ENCODE data around the gene ZNF407. TPM values are rescaled to one million over a fixed set of nuclear protein-coding genes. Genes with fewer than 3 reads are reported as not detected.
A peak's percentile ranks its signal among the peaks of the same experiment; 100 is the strongest.

ZNF407 gene
- total RNA-seq, 1 experiment from 2014 or later = 18.1 TPM

DNA sequence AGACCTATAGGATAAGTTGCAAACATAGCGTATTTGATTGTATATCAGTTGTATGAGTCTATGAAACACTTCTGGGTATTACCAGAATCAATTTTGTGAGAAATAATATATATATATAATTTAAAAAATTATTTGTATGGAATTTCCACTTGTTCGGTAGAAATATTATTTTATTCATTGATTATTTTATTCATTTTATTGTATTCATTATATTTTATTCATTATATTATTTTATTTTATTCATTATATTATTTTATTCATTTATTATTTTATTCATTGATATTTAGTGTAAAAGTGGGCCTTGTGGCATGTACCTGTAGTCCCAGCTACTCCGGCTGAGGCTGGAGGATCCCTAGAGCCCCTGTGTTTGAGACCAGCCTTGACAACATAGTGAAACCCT lies 268.9 kb downstream of the ZNF407 start:
- Histone ChIP-seq H4K20me1 (ENCODE audit: insufficient read depth, low read depth, low read length) (no peaks in the 10 kb centered on the region), H3K4me2 (ENCODE audit: low read depth, low read length, poor library complexity, severe bottlenecking) (no peak overlapping the region), H3K9ac (ENCODE audit: low read length) (no peak overlapping the region), H3K9me2 (replicated peaks; ENCODE audit: insufficient read depth, low read length) (no peaks in the 10 kb centered on the region), H2AFZ (ENCODE audit: low read length) (no peak overlapping the region), H3K4me3 (ENCODE audit: low read length) (no peak overlapping the region), H3K36me3 (ENCODE audit: insufficient read depth, low read length) (no peaks in the 10 kb centered on the region), H3K4me1 (ENCODE audit: low read length) (peaks cover 24% of the 10 kb centered on the region), H3K9me3 (ENCODE audit: low read length) (no peaks in the 10 kb centered on the region), H3K27me3 (ENCODE audit: low read length) (no peaks in the 10 kb centered on the region), H3K27ac (ENCODE audit: low read length) (no peak overlapping the region), H3K79me2 (ENCODE audit: low read length) (no peaks in the 10 kb centered on the region)
- no peak for DNase-seq

- no peaks in the 10 kb centered on the region for H3K79me2 ChIP-seq (ENCODE audit: low read length)
- peaks cover 28% of the 10 kb centered on the region for H3K4me1 ChIP-seq (ENCODE audit: low read length)
- H3K27me3 ChIP-seq (ENCODE audit: low read length) = no peaks in the 10 kb centered on the region
- H3K36me3 ChIP-seq (ENCODE audit: insufficient read depth, low read length) = no peaks in the 10 kb centered on the region
- H3K27ac ChIP-seq (ENCODE audit: low read length) = no peak overlapping the region
- no peaks in the 10 kb centered on the region for H4K20me1 ChIP-seq (ENCODE audit: insufficient read depth, low read depth, low read length)
- H3K9me2 ChIP-seq (replicated peaks; ENCODE audit: insufficient read depth, low read length) = no peaks in the 10 kb centered on the region
- H3K9me3 ChIP-seq (ENCODE audit: low read length) = no peaks in the 10 kb centered on the region
- no peak overlapping the region for H3K4me3 ChIP-seq (ENCODE audit: low read length)
- H3K9ac ChIP-seq (ENCODE audit: low read length) = no peak overlapping the region
- H2AFZ ChIP-seq (ENCODE audit: low read length) = no peak overlapping the region
- no peak overlapping the region for H3K4me2 ChIP-seq (ENCODE audit: low read depth, low read length, poor library complexity, severe bottlenecking)
- no peak for DNase-seq
Measured at GRCh38 chr18:74868461-74868860, 270.8 kb downstream of the ZNF407 start.

DNA sequence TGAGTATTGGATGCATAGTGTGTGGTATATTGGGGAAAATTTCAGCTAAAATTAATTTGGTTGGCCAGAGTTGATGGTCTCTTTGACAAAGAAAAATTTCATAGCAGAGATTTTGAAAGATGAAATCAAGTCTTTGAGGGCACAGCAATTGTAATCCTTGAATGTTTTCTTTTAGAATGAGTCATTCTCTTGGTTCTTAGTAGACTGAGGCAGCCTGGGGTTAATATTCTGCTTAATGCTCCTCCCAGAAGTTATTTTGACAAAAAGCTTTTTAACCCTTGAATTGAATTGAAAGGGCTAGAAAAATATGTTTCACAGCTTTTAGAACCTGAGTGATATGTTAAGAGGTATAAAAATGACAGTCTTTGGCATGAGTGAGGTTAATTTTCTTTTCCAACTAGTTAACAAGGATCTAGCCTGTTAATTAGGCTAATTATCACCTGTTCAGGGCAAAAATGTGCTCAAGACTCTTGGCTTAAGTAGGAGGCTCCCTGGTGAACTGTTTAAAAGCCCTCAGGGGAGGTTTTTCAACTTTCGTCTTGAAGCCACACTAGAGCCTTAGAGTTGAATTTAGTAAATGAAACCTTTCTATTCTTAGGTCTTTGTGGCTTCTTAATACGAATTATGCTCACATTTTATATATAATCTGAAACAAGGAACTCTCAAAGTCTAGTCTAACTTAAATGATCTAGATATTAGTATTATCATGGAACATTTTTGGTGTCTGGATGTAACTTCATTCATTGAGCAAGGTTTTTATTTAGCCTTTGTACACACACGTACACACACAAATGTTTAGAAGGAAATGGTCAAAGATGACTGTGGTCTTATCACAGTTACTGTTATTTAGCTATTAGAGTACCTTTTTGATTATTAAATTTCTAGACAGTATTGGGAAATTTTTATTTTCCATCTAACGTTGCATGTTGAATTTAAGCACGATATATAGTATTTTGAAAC lies 272.5 kb downstream of the ZNF407 start:
- H4K20me1 ChIP-seq (ENCODE audit: insufficient read depth, low read depth, low read length) = no peaks in the 10 kb centered on the region
- peak; percentile 41 for DNase-seq
- H3K27ac ChIP-seq (ENCODE audit: low read length) = 0 out of 2 replicates have a peak overlapping the region, but pooled peaks have one; percentile 16
- H3K9me2 ChIP-seq (replicated peaks; ENCODE audit: insufficient read depth, low read length) = no peaks in the 10 kb centered on the region
- no peaks in the 10 kb centered on the region for H3K27me3 ChIP-seq (ENCODE audit: low read length)
- no peaks in the 10 kb centered on the region for H3K9me3 ChIP-seq (ENCODE audit: low read length)
- H3K4me3 ChIP-seq (ENCODE audit: low read length) = peak overlapping the region; percentile 12; the same call in 1 of the 2 replicates
- no peaks in the 10 kb centered on the region for H3K36me3 ChIP-seq (ENCODE audit: insufficient read depth, low read length)
- H3K4me1 ChIP-seq (ENCODE audit: low read length) = peaks cover 45% of the 10 kb centered on the region
- H3K9ac ChIP-seq (ENCODE audit: low read length) = no peak overlapping the region
- H3K79me2 ChIP-seq (ENCODE audit: low read length) = no peaks in the 10 kb centered on the region
- peak overlapping the region; percentile 64 for H3K4me2 ChIP-seq (ENCODE audit: low read depth, low read length, poor library complexity, severe bottlenecking)
- H2AFZ ChIP-seq (ENCODE audit: low read length) = no peak overlapping the region

- H3K4me1 ChIP-seq (ENCODE audit: low read length) = peaks cover 51% of the 10 kb centered on the region
- peak overlapping the region; percentile 64 for H3K4me2 ChIP-seq (ENCODE audit: low read depth, low read length, poor library complexity, severe bottlenecking)
- H3K36me3 ChIP-seq (ENCODE audit: insufficient read depth, low read length) = no peaks in the 10 kb centered on the region
- H2AFZ ChIP-seq (ENCODE audit: low read length) = no peak overlapping the region
- no peaks in the 10 kb centered on the region for H3K79me2 ChIP-seq (ENCODE audit: low read length)
- H3K27me3 ChIP-seq (ENCODE audit: low read length) = no peaks in the 10 kb centered on the region
- peak overlapping the region; percentile 12; the same call in 1 of the 2 replicates for H3K4me3 ChIP-seq (ENCODE audit: low read length)
- no peaks in the 10 kb centered on the region for H4K20me1 ChIP-seq (ENCODE audit: insufficient read depth, low read depth, low read length)
- no peak for DNase-seq
- no peak overlapping the region for H3K27ac ChIP-seq (ENCODE audit: low read length)
- H3K9me2 ChIP-seq (replicated peaks; ENCODE audit: insufficient read depth, low read length) = no peaks in the 10 kb centered on the region
- H3K9ac ChIP-seq (ENCODE audit: low read length) = no peak overlapping the region
- no peaks in the 10 kb centered on the region for H3K9me3 ChIP-seq (ENCODE audit: low read length)
Measured at GRCh38 chr18:74870950-74871349, 273.3 kb downstream of the ZNF407 start.

- H3K27ac ChIP-seq (ENCODE audit: low read length) = no peak overlapping the region
- H4K20me1 ChIP-seq (ENCODE audit: insufficient read depth, low read depth, low read length) = no peaks in the 10 kb centered on the region
- H2AFZ ChIP-seq (ENCODE audit: low read length) = no peak overlapping the region
- H3K9me3 ChIP-seq (ENCODE audit: low read length) = no peaks in the 10 kb centered on the region
- H3K4me2 ChIP-seq (ENCODE audit: low read depth, low read length, poor library complexity, severe bottlenecking) = peak overlapping the region; percentile 73
- H3K79me2 ChIP-seq (ENCODE audit: low read length) = no peaks in the 10 kb centered on the region
- no peaks in the 10 kb centered on the region for H3K36me3 ChIP-seq (ENCODE audit: insufficient read depth, low read length)
- no peaks in the 10 kb centered on the region for H3K27me3 ChIP-seq (ENCODE audit: low read length)
- DNase-seq = no peak
- peaks cover 53% of the 10 kb centered on the region for H3K4me1 ChIP-seq (ENCODE audit: low read length)
- H3K4me3 ChIP-seq (ENCODE audit: low read length) = no peak overlapping the region
- H3K9ac ChIP-seq (ENCODE audit: low read length) = 0 out of 2 replicates have a peak overlapping the region, but pooled peaks have one; percentile 32
- H3K9me2 ChIP-seq (replicated peaks; ENCODE audit: insufficient read depth, low read length) = no peaks in the 10 kb centered on the region
Measured at GRCh38 chr18:74873629-74874028, 276.0 kb downstream of the ZNF407 start.

- Histone ChIP-seq H3K9me3 (ENCODE audit: low read length) (no peaks in the 10 kb centered on the region), H4K20me1 (ENCODE audit: insufficient read depth, low read depth, low read length) (no peaks in the 10 kb centered on the region), H3K4me3 (ENCODE audit: low read length) (peak overlapping the region; percentile 37; the same call in 1 of the 2 replicates), H3K36me3 (ENCODE audit: insufficient read depth, low read length) (no peaks in the 10 kb centered on the region), H2AFZ (ENCODE audit: low read length) (no peak overlapping the region), H3K27ac (ENCODE audit: low read length) (peak overlapping the region; percentile 57), H3K79me2 (ENCODE audit: low read length) (no peaks in the 10 kb centered on the region), H3K9me2 (replicated peaks; ENCODE audit: insufficient read depth, low read length) (no peaks in the 10 kb centered on the region), H3K4me2 (ENCODE audit: low read depth, low read length, poor library complexity, severe bottlenecking) (peak overlapping the region; percentile 73), H3K4me1 (ENCODE audit: low read length) (peaks cover 51% of the 10 kb centered on the region), H3K9ac (ENCODE audit: low read length) (peak overlapping the region; percentile 32), H3K27me3 (ENCODE audit: low read length) (no peaks in the 10 kb centered on the region)
- DNase-seq = no peak
Measured at GRCh38 chr18:74874351-74874750, 276.7 kb downstream of the ZNF407 start.

DNA sequence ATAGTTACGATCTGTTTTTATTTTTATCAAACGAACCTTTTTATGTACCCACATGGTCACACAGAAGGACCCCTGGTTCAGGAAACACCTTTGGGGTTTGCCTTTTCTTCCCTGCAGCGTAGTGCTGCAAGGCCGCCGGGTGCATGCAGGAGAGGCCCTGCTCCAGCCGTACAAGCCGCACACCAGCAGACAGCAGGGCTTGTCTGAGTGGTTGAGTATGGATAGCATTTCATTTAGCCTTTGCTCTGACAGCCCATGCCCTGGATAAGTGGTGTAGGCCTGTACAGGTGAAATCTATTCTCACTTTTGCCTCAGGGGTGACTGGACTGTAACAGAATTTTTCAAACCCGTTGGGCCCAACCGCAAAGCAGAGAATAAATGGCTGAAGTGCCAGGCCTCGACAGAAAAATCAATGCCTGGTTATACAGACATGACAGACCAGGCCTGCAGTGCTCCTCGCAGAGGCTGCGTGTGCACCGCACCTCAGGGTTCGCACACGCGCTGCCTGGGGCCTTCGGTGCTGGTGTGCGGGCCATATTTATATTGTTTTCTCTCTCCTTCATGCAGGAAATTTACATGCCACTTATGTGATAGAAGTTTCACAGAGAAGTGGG lies 279.1 kb downstream of the ZNF407 start:
- Histone ChIP-seq H3K27me3 (ENCODE audit: low read length) (no peaks in the 10 kb centered on the region), H3K4me2 (ENCODE audit: low read depth, low read length, poor library complexity, severe bottlenecking) (no peak overlapping the region), H3K27ac (ENCODE audit: low read length) (no peak overlapping the region), H3K9ac (ENCODE audit: low read length) (no peak overlapping the region), H3K36me3 (ENCODE audit: insufficient read depth, low read length) (no peaks in the 10 kb centered on the region), H2AFZ (ENCODE audit: low read length) (no peak overlapping the region), H3K9me3 (ENCODE audit: low read length) (no peaks in the 10 kb centered on the region), H3K4me3 (ENCODE audit: low read length) (no peak overlapping the region), H3K4me1 (ENCODE audit: low read length) (peaks cover 29% of the 10 kb centered on the region), H3K9me2 (replicated peaks; ENCODE audit: insufficient read depth, low read length) (no peaks in the 10 kb centered on the region), H3K79me2 (ENCODE audit: low read length) (no peaks in the 10 kb centered on the region), H4K20me1 (ENCODE audit: insufficient read depth, low read depth, low read length) (no peaks in the 10 kb centered on the region)
- DNase-seq = no peak

DNA sequence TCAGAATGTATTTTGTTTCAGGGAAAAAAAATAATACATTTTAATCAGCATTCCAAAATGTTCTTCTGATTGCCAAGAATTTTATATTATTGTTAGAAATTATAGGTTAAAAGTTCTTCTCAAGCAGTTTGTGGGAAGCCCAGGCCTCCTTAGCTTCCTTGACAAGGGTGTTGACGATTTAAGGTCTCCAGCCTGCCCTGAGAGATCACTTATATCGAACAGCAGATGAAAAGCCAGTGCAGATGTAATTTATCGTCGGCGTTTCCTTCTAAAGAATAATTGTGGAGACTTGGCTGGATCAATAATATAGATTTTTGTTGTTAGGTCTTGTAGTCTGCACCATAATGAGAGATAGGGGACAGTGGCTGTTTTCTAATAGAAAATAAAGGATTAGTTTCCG lies 280.6 kb downstream of the ZNF407 start:
- Histone ChIP-seq H2AFZ (ENCODE audit: low read length) (no peak overlapping the region), H3K79me2 (ENCODE audit: low read length) (no peaks in the 10 kb centered on the region), H3K36me3 (ENCODE audit: insufficient read depth, low read length) (no peaks in the 10 kb centered on the region), H3K27me3 (ENCODE audit: low read length) (no peaks in the 10 kb centered on the region), H3K4me1 (ENCODE audit: low read length) (peaks cover 27% of the 10 kb centered on the region), H3K4me3 (ENCODE audit: low read length) (no peak overlapping the region), H3K9ac (ENCODE audit: low read length) (no peak overlapping the region), H3K4me2 (ENCODE audit: low read depth, low read length, poor library complexity, severe bottlenecking) (no peak overlapping the region), H3K27ac (ENCODE audit: low read length) (no peak overlapping the region), H4K20me1 (ENCODE audit: insufficient read depth, low read depth, low read length) (no peaks in the 10 kb centered on the region), H3K9me2 (replicated peaks; ENCODE audit: insufficient read depth, low read length) (no peaks in the 10 kb centered on the region), H3K9me3 (ENCODE audit: low read length) (no peaks in the 10 kb centered on the region)
- DNase-seq = no peak

All from Karpas-422 (cell line).